Central memory CD4-positive, alpha-beta T cell (primary cell): ENCODE data around the gene KDF1.
"Not testable (repeated sequence)": the region's sequence is repeated elsewhere in the genome, so short reads cannot be mapped to it uniquely, and the experiment has no call there.

Experiments
- DNase-seq: peaks from one replicate; pipeline ENCODE4 v3.0.0; 2022

KDF1 gene

DNA sequence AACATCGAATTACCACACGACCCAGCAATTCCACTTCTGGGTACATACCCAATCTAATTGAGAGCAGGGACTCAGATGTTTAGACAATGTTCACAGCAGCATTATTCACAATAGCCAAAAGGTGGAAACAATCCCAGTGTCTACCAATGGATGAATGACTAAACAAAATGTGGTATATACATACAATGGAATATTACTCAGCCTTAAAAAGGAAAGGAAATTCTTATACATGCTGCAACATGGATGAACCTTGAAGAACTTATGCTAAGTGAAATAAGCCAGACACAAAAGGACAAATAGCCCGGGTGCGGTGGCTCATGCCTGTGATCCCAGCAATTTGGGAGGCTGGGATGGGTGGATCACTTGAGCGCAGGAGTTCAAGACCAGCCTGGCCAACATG, 6.9 kb downstream of the KDF1 start:
- no peak for DNase-seq

- no peak for DNase-seq
Observed at GRCh38 chr1:26951821-26952497, 8.3 kb downstream of the KDF1 start.

DNA sequence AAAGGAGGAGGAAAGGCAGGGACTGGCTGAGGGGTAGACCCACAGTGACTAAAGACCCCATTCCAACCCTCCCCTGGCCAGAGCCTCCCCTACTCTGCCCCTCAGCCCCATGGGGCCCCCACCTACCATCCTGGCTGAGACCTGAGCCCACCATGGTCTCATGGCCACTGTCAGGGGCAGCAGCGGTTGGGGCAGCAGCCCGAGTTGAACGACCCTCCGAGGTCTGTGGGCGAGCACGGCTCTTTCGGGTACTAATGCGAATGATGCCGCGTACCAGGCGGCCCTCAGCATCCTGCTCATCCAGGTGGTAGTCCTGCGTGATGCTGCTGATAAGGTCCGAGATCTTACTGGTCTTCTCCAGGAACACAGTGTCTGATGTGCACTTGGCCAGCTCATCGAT, 9.1 kb downstream of the KDF1 start:
- no peak for DNase-seq

- DNase-seq, result no peak
Observed at GRCh38 chr1:26950602-26951001, 9.7 kb downstream of the KDF1 start.

DNA sequence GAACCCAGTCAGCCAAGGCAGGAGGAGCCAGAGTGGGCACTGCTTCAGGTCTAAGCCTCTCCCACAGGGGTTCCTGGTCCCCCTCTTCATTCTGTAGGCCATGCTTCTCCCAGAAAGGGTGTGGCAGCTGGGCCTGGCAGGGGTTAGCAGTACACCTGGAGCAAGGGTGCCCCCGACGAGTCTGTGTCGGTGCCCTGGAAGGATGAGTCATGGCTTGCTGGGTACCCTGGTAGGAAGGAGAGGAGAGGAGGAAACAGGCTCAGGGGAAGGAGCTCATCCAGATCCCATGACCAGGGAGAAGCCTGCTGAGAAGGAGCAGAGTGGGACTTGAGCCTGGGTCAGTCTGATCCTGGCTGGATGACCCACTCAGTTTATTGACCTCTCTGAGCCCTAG, 10.3 kb downstream of the KDF1 start:
- no peak for DNase-seq

- DNase-seq, result no peak
Observed at GRCh38 chr1:26949266-26949925, 10.9 kb downstream of the KDF1 start.

DNA sequence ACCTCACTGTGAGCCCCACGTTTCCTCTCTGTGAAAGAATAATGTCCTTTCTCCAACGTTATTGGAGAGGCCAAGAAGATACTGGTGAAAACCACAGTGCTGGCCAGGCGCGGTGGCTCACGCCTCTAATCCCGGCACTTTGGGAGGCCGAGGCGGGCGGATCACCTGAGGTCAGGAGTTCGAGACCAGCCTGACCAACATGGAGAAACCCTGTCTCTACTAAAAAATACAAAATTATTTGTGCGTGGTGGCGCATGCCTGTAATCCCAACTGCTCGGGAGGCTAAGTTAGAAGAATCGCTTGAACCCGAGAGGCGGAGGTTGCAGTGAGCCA, 11.6 kb downstream of the KDF1 start:
- not testable (repeated sequence) for DNase-seq

- DNase-seq, result no peak
Observed at GRCh38 chr1:26946270-26946669, 14.0 kb downstream of the KDF1 start.

DNA sequence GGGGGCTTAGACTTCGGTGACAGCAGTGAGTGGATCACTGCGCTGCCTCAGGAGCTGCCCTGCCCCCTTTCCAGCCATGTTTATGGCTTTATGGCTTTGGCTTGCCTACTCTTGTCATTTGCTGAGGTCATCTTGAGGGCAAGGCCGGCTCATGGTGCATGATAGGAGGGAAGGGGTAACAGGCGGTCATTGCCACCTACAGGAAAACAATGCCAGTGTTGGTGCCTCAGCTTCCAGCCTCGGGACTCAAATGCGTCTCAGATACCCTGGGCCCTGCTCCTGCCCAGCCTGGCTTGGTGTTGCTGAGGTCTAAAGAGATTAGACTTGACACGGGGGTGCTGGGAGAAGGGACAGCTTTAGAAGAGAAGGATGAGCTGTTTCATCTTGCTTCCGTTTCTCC, 14.5 kb downstream of the KDF1 start:
- no peak for DNase-seq

DNA sequence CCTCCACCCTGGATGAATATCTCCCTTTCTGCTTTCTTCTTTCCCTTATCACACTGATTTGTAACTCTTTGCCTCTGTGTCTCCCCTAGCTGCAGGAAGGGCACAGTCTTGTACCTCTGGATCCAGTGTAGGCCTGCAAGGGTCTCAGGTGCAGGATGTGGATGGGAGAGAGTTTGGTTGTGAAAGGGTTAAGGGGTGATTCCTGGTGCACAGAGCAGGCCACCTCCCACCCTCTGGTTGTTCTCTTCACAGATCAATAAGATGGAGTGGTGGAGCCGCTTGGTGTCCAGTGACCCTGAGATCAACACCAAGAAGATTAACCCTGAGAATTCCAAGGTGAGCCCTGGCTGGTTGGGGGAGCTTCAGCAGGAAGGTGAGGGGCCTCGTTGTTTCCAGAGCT, 15.1 kb downstream of the KDF1 start:
- DNase-seq, result no peak

GRCh38 chr1:26942656-26943055, 17.6 kb downstream of the KDF1 start:
- DNase-seq, result no peak

DNA sequence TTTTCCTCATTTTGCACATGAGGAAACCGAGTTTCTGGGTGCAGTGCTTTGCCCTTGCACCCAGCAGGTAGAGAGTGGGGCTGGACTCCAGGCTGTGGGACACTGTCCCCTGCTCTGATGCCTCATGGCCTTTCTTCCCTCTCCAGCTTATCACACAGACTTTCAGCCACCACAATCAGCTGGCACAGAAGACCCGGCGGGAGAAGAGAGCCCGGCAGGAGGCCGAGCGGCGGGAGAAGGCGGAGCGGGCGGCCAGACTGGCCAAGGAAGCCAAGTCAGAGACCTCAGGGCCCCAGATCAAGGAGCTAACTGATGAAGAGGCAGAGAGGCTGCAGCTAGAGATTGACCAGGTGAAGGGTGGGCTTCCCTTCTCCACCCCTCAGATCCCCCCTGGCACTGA, 19.0 kb downstream of the KDF1 start:
- DNase-seq, result no peak

- DNase-seq, result no peak
Observed at GRCh38 chr1:26938659-26939025, 21.6 kb downstream of the KDF1 start.

- no peak for DNase-seq
Observed at GRCh38 chr1:26938004-26938658, 22.1 kb downstream of the KDF1 start.

DNA sequence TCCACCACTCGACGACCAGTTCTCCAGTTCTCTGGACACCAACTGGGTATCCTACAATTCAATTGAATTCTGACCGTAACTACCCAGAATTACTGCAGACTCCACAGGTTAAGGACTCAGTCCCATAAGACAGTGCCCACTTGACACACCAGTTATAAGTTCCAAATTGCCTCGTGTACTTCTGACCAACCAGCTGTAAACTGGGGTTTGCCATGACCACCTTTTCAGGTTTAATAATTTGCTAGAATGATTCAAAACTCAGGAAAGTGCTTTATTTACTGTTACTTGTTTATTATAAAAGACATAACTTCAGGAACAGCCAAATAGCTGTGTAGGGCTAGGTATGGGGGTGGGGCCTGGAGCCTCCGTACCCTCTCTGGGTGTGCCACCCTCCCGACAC, 23.4 kb downstream of the KDF1 start:
- no peak for DNase-seq

DNA sequence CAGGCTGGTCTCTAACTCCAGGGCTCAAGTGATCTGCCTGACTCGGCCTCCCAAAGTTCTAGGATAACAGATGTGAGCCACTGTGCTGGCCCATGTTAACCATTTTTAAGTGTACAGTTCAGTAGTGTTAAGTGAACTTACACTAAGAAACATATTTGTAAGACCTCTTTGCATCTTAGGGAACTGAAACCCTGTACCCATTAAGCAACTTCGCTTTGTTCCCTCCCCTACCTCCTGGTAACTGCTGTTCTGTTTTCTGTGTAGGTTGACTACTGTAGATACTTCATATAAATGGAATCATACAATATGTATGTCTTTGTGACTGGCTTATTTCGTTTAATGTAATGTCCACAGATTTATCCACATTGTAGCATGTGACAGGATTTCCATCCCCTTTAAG, 27.7 kb downstream of the KDF1 start:
- no peak for DNase-seq

DNA sequence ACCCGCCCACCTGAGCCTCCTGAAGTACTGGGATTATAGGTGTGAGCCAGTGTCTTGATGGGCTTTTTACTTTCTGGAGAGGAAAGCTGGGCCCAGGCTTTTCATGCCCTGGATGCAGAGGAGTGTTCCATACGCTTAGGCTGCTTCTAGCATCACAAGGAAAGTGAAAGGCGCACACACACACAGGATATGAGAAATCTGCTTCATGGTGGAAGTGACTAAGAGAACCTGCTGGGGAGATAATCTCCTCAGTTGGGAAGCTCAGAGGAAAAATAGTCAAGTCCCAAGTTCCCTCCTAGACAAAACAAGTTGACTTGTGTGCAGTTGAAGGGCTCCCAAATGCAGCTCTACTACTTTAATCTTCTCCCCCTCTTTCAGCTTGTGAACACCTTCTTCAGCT, 36.6 kb downstream of the KDF1 start:
- no peak for DNase-seq

GRCh38 chr1:26922901-26923300, 37.4 kb downstream of the KDF1 start:
- no peak for DNase-seq

DNA sequence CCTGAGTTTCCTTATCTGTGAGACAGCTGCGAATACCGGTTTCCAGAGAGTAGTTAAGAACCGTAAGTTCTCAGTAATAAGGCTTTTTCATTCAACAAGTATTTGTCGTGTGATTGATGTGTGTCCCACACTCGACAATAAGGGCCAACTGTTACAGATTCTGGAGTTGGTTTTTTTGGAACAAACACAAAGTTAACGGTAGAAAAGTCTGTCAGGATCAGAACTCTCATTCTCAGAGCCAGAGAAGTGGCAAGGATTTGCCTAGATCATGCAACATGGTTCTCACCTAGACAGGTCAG, 37.9 kb downstream of the KDF1 start:
- no peak for DNase-seq

DNA sequence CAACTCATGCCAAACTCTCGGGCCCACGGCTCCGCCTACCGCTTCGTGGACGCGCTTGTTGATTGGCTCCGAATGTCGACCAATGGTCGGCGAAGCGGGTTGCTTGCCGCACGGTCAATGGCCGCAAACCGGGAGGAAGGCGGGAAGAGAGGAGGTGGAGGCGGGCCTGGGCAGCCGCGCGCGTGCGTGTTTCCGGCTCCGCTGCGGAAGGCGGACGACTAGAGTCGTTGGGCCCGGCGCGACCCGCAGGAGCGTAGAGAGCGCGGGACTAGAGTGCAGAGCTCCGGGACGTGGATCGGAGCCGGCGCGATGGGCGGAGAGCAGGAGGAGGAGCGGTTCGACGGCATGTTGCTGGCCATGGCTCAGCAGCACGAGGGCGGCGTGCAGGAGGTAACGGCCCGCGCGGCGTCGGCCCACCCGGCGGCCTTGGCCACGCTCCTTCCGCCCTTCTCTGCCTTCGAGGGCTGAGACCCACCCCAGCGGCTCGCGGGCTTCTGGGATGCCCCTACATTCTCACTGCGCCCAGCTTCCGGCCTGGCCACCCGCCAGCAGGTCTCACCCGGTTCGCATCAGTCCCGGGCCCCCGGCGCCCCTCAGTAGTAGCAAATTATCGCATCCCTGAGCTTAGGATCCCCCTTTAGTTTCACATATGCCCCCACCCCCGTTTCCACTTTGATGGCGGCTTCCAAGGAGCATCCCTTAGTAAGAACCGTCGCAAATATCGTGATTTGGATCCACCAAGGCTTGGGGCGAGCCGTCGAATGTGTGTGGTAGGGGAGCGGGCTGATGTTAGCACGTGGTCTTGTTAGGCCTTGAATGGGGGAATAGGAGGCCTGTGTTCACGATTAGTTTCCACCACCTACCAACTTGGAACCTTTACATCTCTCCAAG, 38.5 kb downstream of the KDF1 start, which contains the start of gene NUDC:
NUDC (plus strand) TSS at position 204 of the 891 bp plus-strand sequence; CDS start at position 310, 106 bp downstream.
- DNase-seq, result peak; percentile 95

DNA sequence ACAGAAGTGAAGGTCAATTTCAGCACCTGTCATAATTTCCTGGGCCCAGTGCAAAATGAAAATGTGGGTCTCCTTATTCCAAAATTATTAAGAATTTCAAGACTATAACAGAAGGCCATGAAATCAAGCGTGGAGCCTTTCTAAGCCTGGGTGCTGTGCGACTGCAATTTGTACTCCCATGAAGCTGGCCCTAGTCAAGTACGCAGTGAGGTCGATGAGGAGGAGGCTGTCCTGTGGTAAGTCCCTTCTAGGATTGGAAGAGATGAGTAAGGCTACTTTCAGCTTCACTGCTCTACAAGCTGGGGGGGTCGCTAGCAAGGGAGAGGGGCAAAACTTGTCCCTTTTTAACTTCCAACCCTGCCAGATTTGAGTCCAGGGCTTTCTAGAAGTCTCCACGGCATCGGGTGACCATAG, 39.1 kb downstream of the KDF1 start:
- no peak for DNase-seq

DNA sequence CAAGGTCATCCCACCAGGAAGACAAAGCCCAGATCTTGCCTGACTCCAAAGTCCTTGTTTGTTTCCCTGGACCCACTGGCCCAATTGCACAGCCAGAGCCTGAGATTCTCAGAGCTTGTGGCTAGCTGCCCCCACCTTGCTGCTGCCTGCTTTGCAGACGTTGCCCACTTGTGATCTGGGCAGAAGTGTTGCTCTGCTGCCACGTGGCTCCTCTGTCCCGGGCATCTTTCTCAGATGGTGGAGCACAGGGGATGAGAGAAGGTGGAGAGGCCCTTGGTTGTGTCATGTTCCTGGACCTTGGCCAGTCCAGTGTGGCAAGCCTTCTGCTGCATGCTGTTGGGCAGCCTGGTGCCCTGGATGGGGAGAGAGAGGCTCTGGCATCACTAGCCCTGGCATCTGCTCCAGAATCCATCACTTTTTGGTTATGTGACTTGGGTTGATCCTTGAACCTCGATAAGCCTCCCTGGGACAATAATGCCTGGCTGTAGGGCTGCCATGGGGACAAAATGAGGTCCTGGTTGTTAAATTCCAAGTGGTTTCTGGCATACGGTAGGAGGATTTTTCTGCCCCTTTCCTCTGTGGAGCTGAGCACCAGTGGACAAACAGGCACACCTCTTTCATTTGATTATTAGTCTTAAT, 44.9 kb downstream of the KDF1 start:
- DNase-seq, result no peak
